GM18867 (cell line): ENCODE results near the gene BMP7.
A peak's percentile ranks its signal among the peaks of the same experiment; 100 is the strongest.

Experiments used
- ATAC-seq: cut with Tn5 transposase; IDR thresholded peaks from one replicate; pipeline ENCODE4 v1.9.1; 2021; ENCODE audit warnings: mild to moderate bottlenecking, moderate library complexity; ENCODE audit not compliant: unreplicated experiment

Gene BMP7

DNA sequence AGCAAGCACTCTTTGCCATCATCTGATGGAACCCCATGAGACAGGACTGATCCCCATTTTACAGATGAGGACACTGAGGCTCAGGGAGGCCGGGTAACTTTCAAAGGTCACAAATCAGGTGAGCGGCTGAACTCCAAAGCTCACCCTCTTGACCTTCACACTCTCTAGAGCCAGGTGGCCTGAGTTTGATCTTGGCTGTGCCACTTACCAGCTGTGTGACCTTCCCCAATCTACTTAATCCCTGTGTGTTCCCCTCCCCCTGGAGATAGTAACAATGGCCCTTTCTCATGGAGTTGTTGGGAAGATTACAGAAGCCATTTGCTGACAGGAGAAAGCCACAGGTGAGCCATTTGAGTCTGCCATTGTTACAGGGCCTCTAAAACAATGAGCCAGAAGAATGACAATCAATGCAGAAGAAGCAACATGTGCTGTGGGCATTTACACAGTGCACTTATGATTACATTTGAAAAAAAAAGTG lies 34.5 kb downstream of the BMP7 start:
- no peak for ATAC-seq

DNA sequence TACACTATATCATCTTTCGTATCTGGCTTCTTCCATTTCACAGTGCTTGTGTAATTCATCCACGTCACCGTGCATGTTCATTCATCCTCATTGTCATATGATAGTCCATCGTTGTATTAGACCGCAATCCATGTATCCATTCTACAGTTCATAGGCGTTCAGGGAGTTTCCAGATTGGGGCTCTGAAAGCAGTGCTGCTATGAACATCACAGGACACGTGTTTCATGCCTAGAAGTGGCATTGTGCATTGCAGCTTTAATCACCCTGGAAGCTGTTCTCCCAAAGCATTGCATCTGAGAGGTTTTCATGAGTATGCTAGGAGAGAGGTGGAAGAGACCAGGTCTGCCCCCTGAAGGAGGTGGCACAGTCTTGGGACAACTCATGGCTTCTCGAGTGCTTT lies 35.3 kb downstream of the BMP7 start:
- no peak for ATAC-seq

DNA sequence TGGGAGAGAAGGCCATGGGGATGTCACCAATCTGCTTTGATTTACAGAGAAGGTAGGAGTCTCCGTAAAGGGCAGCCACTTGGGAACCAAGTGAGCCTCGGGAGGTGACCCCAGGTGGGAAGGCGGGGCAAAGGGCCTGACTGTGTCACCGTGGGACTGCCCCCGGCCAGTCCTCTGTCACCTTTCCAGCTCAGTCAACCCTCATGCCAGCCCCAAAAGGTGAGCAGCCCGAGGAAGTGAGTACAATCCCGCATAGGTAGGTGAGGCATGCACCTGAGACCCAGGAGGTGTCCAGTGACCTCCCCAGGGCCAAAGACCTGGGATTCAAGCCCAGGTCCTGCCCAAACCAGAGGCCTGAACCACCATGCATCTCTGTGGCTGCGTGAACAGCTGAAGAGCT lies 36.2 kb downstream of the BMP7 start:
- no peak for ATAC-seq

DNA sequence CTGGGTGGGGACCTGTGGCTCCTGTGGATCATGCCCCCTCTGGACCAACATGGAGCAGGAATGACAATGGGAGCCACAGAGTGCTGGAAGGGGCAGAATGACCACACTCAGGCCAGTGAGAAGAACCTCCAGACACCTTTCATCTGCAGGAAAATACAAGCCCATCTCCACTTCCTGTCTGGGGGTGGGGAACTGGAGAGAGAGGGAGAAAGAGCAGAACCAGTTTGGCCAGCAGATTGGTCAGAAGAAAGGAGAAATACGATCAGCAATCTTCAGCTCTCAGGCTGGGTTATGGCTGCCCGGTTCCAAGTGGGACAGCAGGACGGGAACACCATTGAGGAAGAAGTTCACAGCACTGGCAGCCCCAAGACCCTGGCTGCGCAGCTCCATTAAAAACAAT lies 37.0 kb downstream of the BMP7 start:
- no peak for ATAC-seq

DNA sequence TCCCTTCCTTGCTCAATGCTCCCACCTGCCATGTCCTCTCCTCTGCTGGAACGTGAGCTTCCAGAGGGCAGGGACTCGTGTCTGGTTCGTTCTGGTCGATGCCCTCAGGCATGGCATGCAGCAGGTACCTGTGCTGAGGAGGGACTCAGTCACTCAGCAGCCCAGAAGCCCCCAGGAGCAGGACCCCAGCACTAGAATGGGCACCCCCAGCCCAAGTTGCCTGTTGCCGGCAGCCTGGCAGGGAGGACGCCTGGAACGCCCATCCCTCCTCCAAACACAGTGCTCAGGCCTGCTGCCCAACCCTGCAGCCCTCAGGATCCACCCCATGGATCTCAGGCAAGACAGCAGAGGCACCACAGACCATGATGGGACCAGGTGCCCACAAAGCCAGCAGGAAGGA lies 40.6 kb downstream of the BMP7 start:
- no peak for ATAC-seq

DNA sequence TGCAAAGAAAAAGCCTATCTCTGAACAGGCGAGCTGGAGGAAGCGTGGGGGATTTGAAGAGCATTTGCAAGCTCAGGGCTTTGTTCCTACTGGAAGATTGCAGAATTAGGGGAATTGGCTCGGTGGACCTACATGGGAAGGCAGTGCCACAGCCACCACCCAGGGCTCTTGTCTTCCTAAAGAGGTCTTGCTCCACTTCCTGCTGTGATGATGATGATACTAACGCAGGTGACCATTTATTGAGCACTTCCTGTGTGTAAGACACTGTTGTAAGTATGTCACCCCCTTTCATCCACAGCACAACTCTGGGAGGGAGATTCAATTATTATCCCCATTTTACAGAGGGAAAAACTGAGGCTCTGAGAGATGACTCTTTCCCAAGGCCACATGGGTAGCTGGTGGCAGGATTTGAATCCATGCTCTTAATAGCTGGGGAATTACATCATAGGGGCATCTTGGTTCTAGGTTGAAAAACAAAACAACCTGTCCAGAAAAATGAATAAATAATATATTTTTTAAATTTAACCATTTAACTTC lies 41.2 kb downstream of the BMP7 start:
- ATAC-seq: no peak

DNA sequence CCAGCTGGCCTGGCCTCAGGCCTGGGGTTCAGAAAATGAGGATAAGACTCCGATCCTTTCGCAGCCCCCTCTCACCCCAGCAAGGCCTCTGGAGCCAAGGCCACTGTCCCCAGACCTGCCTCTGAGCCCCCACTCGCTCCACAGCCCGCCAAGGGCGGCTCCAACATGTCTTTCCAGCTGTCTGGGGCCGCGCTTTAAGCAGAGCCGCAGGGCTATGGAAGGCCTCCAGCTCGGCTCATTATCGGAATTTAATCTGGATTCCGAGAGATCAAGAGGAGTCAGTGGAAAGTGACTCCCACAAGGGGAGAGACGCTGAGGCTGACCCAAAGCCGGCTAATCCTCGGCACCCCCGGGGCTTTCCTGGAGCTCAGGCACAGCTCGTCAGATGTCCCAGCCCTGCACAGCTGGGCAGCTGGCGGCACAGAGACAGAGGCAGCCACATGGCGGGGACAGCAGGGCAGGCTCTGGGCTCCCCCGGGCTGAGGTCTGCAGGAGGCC lies 41.8 kb downstream of the BMP7 start:
- no peak for ATAC-seq

DNA sequence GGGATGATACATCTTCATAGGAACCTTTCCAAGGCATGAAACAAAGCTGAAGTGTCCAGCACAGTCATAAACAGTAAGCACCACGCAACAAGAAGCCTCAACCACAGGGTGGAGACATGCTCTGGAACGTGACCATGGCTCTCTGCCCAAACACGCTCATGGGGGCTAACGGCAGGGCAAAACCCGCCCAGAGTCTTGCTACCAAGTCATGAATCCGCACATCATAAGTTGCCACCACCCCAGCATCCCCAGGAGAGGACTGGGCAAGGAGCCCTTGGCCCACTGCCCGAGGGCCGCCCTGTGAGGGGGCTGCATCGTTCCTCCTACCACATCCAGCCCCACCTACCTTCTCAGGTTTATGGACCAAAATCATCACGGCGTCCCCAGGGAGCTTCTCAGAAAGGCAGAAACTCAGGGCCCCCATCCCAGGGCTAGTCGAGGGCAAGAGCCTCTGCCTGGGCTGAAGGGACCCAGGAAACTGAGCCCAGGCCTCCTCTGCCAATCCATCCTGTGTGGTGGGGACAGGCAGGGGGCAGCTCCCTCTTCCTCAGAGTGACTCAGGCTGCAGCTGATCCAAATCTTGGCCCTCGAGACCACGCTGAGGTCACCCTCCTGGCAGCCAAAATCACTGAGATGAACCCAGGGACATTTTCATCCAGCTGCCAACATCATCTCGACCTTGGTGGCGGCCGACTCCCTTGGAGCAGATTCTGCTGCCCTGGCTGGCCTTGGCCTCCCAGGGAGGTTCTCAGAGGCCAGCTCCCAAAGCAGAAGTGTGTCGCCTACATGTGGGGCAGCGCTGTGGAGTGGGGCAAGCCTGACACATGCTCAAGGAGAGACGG lies 42.6 kb downstream of the BMP7 start:
- no peak for ATAC-seq

DNA sequence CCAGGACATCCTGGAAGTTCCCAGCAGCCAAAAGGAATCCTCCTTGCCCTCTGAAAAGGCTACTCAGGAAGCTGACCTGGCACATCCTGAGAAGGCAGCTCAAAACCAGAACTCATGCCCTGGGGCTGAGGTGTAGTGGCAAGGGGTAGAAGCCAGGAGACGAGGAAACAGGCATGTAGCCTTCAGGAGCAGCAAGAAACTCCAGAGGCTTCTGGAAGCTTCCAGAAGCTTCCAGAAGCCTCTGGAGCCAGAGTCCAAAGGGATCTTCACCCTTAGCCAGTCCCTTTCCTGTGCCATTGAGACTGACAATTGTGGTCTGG lies 43.9 kb downstream of the BMP7 start:
- no peak for ATAC-seq

DNA sequence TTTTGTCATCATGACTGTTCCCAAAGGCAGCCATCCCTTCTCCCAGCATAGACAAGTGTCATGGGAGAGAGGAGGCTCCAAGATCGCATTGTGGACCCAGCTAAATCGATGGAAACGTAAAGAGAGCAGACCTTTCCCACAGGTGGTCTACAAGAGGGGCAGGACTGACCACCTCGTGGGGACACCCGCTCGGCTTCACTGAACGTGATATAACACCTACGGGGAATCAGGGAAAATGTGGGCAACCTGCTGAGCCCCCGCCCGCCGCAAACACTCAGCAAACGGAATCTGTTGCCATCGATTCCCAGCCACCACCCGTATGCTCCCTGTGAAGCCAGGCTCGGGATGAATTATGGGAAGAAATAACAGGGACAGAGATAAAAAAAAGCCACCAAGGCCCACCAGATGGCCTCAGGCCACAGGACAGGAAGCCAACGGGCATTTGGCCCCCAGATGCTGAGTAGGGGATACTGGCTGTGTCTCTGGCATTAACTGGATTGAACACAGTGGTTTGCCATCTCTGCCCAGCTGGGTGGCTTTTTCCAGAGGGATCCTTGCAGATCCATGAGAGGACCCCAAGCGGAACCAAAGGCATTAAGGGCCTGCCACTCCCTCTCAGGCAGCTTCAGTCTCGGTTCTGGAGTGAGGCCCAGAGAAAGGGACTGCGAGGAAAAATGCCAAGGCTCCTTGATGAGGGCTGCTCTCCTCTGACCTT lies 44.4 kb downstream of the BMP7 start:
- no peak for ATAC-seq

DNA sequence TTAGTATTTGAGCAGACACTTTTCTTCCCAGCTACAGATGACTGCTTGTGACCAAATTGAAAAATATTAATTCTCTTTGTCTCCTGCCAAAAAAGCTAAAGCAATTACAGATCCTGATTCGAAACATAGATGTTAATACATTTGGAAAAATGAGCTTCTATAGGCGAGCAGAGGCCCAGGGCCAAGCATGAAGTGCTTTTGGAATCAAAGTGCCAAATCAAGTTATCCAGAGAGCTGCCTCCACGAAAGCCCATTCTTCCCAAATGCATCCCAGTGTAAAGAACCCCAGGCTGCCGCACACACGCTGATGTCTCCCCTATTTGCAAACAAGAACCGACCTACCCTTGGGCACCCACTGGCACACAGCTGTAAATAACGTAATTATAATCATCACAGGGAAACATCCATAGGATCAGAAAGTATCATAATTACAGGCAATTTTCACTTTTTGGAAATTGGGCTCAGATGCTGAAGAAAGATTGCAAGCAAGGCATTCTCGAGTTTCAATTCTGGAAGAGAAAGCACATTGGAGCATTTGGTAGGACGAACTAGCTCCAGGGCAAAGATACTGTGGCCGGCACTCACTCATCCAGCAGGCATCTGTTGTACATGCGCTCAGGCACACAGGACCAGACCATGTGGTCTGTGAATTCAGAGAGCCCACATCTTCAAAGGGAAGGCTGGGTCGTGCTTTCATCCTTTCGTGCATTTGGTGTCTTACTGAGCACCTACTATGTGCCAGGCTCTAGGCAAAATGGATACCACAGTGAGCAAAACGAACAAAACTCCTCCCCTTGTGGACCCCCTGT lies 45.9 kb downstream of the BMP7 start:
- ATAC-seq: no peak

DNA sequence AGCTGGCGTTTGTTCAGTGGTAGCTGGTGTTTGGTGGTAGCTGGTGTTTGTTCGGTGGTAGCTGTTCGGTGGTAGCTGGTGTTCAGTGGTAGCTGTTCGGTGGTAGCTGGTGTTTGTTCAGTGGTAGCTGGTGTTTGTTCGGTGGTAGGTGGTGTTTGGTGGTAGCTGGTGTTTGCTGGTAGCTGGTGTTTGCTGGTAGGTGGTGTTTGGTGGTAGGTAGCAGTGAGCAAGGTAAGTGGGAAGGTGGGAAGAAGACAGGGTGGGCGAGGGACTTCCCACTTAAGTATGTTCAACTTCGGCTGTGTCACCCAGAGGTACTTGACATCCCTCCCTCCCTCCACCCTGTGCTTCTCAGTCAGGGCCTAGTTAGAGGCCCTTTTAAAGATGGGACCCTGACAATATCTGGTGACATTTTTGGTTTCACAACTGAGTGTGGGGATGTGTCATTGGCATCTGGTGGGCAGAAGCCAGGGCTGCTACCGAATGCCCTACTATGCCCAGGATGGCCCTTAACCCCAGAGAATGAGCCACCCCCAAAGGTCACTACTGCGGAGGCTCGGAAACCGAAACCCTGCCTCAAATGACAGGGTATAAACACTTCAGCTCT lies 47.3 kb downstream of the BMP7 start:
- ATAC-seq: no peak

DNA sequence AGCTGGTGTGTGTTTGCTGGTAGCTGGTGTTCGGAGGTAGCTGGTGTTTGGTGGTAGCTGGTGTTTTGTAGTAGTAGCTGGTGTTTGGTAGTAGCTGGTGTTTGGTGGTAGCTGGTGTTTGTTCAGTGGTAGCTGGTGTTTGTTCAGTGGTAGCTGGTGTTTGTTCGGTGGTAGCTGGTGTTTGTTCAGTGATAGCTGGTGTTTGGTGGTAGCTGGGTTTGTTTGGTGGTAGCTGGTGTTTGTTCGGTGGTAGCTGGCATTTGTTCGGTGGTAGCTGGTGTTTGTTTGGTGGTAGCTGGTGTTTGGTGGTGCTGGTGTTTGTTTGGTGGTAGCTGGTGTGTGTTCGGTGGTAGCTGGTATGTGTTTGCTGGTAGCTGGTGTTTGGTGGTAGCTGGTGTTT lies 48.0 kb downstream of the BMP7 start:
- no peak for ATAC-seq

DNA sequence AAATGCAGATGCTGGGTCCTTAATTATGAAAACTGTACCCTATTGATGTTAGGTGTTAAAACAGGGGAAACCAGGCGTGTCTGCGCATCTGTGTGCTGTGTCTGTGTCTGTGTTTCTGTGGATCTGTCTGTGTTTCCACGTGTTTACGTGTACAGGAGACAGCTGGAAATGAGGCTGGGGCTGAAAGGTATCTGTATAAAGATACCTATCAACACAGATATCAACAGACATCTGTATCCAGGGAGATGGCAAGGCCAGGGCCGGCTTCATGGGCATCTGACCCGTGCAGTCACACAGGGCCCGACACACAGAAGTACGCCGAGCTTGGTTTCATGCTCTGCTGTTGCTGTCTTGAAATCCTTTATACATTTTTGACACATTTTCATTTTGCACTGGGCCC lies 48.6 kb downstream of the BMP7 start:
- ATAC-seq: no peak

DNA sequence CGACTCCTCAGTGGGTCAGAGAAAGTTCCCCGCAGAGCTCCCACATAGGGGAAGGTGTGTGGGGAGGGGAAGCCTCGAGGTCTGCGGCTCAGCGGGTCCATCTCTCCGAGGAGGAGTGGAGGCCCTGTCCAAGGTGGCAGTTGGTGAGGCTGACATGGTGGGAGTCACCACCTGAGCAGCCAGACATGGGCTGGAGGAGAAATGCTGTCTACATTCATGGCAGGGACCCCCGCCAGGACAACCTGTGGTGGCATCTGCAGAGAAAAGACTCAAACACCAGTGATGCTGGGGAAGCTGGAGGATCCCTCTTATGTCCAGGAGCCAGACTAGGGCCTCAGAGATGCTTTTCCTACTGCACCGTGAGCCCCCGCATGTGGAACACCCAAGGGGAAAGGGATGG lies 49.8 kb downstream of the BMP7 start:
- ATAC-seq: no peak

DNA sequence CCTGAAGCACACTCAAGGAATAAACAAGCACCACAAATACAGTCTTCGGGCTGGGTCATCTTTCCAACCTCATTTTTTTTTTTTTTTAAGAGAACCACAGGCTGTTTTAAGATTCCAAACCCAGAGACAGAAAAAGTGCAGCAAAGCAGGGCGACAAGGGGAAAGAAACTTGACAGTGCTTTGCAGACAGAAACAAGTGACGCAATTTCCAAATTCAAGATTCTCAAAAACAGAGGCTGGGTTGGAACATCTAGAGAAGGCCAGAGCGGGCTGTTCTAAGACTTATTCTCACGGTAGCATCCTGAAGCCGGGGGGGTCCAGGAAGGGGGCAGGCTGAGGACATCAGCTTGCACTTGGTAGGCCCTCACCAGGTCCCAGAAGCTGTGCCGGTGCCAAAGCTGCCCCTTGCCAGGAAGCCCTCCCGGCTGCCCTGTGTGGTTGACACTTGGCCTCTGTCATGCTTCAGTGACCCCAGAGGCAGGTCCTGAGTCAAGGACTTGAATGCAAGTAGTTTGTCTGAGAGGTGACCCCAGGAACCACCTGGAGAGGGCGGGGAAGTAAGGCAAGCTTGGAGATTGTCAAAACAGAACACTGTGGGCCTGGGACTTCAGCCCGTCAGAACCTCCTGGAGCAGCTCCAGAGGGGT lies 50.5 kb downstream of the BMP7 start:
- ATAC-seq: peak; percentile 68

DNA sequence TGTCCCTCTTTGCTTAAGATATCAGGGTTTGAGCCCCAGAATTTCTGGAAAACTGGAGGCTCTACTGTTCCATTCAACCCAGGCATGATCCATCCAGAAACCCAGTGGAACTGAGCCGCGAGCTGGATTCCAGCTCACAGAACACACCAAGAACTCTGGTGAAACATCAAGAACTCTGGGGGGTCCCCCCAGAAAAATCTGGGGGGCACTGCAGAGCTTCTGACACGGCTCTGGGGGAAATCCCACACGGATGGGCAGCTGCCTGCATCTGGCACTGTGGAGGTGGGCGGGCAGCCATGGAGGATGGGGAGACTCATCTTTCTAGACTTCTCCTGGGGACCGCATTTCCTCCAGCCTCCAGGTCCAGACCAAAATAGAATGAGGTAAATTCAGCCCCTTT lies 51.0 kb downstream of the BMP7 start:
- no peak for ATAC-seq

DNA sequence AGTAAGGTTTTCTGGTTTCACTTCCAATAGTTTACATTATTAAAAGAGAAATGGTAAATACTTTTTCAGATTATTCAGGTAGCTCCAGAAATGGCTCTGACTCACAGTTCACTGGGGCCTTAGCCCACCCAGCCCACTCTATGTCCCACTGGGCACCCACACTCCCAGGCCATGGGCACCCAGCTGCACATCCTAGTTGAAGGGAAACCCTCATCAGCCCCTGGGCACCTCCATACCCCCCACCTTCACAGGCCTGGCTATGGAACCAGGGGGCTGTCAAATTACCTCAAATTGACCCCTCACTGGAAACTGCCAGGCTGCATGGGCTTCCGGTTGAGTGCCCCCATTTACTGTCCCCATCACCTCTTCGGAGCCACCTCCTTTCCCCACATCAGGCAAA lies 51.5 kb downstream of the BMP7 start:
- no peak for ATAC-seq

DNA sequence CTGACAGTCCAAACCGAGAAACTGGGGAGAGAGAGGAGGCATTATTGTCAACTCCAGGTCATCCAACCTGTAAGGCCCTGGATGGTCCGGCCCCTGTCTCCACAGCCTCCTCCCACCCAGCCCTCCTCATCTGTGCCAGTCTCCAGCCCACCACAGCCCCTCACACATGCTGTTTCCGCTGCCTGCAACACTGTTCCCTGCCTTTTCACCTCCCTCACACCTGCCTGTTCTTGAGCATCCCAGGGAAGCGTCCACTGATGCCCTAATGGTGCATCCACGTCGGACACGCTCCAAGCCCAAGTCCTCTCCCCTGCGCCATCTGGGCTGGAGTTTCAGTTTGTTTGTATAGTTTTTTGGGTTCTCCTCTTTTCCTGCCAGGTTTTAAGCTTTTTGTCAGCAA lies 52.0 kb downstream of the BMP7 start:
- ATAC-seq: no peak

DNA sequence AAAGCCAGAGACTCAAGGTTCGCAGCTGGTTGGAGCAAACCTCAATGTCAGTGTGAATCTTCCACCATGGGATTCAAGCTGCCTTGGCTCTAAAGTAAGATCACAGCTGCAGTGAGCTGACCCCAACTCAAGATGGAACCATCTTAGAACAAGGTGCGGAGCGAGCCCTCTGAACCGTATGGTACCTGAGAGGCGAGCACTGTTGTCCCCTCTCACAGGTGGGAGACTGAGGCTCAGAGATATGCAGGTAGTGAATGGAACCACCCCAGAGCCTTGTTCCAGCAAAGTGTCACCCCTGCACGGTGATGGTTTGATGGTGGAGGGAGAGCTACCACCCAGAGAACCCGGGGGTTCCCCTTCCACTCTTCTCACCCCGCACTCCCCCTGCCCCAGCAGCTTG lies 52.5 kb downstream of the BMP7 start:
- ATAC-seq: no peak
